GM12872 (cell line): ENCODE measurements around the gene PCBP3.

Experiments
- TF ChIP-seq, protein P1 (sequence below): IDR thresholded peaks from 3 replicates; pipeline ENCODE4 v1.5.1; 2011; ENCODE audit warnings: low read depth, mild to moderate bottlenecking, low read length, moderate library complexity; ENCODE audit not compliant: insufficient read depth

Gene PCBP3

DNA sequence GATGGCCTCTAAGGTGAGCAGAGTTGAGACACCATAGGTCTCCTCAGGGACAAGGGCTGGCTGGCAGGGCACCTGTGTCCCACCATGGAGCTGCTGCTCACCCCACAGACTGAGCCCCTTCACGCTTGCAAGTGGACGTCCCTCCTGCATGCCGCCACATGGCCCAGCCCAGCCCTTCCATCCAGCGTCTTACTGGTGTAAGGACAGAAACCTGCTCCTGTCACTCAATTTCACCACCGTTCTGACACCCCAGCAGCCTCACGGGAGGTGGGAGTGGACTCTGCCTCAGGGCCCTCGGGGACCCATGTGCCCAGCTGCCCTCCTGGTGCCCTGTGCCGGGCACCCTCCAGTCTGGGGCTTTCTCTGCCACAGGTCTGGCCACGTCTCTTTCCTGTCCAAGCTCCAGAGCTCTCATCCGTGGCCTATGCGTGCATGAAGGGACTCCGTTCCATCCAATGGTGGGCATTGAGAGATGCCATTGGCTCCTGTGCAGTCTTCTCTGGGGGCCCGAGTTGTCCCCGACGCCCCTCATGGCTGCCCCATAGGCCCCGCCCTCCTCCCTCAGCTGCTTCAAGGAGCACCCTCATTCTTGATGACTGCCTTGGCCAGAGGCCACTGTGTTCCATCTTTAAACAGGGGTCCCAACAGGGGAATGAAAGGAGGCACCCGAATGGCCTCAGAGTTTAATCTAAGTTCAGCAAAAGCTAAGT lies 295.4 kb downstream of the PCBP3 start:
- TF ChIP-seq, protein P1, sequence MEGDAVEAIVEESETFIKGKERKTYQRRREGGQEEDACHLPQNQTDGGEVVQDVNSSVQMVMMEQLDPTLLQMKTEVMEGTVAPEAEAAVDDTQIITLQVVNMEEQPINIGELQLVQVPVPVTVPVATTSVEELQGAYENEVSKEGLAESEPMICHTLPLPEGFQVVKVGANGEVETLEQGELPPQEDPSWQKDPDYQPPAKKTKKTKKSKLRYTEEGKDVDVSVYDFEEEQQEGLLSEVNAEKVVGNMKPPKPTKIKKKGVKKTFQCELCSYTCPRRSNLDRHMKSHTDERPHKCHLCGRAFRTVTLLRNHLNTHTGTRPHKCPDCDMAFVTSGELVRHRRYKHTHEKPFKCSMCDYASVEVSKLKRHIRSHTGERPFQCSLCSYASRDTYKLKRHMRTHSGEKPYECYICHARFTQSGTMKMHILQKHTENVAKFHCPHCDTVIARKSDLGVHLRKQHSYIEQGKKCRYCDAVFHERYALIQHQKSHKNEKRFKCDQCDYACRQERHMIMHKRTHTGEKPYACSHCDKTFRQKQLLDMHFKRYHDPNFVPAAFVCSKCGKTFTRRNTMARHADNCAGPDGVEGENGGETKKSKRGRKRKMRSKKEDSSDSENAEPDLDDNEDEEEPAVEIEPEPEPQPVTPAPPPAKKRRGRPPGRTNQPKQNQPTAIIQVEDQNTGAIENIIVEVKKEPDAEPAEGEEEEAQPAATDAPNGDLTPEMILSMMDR, result no peak

DNA sequence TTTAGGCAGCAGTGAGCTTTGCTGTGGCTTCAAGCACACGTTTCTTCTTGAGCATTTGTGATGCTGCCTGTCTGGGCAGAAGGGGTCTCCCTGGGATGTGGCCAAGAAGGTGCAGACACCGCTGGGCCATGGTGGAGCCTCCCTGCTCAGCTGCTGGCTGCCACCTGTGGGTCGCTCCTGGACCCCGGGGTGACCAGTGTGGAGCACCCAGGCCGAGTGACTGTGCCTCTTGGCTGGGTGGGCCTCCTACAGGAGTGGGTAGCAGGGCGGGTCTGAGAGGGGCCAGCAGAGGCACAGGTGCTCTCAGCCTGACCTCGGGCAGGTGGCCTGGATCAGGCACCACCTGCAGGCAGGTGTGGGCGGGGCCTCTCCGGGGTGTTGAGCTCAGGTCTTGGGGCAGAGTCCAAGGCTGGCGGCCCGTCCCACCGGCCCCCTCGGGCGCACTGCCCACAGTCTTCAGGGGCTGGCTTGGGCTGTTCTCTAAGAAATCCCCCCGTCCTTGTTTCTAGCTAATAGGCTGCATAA lies 296.1 kb downstream of the PCBP3 start:
- TF ChIP-seq, protein P1, result no peak

DNA sequence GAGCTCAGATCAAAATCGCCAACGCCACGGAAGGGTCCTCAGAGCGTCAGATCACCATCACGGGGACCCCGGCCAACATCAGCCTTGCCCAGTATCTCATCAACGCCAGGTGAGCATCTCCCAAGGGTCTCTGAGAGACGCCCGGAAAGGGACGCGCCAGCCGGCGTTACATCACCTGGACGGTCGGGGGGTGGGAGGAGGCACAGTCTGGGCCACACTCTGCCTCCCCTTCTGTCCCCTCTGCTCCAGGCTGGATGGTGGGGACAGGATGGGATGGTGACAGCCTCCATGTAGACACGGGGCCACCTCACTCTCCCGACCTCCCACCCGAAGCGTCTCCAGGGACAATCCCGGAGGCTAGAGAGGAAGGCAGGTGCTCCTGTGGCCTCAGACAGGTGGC lies 296.6 kb downstream of the PCBP3 start:
- TF ChIP-seq, protein P1, result no peak

DNA sequence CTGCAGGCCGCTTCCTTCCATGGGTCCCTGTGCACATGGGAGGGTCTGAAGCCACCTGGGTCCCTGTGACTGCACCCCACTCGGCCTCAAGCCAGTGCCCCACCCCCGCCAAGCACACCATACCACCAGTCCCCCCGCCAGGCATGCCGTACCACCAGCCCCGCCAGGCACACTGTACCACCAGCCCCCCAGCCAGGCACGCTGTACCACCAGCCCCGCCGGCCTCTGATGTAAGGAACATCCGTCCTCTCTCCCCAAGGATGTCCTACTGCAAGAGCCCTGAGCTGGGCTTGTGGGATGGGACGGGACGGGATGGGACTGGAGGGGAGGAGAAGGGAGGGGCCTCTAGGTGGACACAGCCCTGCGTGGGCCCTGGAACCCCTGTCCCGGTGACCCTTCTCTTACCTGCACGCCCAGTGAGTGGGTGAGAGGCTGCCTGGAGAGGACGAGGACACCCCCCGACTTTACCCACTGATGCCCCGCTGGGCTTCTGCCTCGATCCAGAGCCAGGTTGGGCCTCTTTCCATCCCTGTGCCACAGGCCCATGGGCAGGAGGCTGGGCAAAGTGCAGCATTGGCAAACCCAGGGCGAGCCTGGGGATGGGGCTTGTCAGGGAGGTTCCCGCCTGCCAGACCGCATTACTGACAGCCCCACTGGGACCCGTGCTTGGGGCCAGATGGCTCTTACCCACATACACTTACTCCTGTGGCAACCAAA lies 297.3 kb downstream of the PCBP3 start:
- TF ChIP-seq, protein P1, result no peak

DNA sequence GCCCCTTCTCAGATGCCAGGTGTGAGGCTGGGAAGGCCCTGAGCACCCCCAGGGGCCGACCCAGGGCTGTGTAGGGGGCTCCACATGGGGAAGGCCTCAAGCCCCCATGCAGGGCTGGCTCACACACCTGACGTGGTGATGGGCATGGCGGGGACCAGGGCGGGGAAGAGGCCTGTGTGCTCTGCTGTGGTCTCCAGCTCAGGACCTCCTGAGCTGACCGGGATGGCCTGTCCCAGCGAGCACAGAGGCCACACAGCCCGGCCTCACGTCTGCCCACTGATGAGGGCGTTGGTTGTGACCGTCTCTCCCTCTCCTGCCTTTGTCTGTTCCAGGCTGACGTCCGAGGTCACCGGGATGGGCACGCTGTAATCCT lies 297.8 kb downstream of the PCBP3 start:
- TF ChIP-seq, protein P1, result no peak

DNA sequence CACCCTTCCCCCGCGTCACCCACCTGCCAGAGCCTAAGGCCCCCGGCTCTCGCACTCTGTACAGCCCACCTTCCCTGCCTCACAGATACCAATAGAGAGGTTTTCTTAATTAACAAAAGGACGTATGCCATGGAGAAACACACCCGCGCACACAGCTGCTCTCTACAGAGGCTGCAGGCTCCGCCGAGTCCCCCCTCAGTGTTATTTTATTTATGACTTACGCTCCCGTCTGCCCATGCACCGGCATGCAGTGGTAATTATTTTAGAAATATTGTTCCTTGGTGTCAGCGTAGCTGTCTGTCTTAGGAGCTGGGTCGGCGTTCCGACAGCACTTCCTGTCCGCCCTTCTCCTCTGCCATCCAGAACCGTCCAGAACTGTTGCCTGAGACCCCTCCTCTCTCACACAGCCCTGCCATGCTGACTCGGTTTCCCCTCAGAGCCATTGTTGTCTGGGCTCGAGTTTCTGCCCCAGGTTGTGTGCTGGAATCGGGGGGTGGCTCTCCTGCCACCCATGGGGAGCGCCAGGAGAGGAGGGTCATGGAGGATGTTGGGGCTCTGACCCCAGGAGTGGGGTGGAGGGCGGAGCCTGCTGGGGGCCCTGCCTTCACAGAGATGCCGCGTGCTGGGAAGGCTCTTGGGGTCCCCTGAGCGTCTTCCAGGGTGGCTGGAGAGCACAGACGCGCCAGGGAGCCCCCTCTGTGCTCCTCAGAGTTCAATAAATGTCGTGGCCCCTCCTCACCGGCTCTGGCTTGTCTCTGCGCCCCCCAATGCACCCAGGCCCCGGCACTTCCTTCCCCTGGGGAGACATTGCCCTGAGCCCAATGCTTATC lies 298.4 kb downstream of the PCBP3 start:
- TF ChIP-seq, protein P1, result no peak
